Osteoblast (primary cell): ENCODE results near the gene HMGXB3. TPM values are rescaled to one million over a fixed set of nuclear protein-coding genes. Genes with fewer than 3 reads are reported as not detected.

ENCODE experiments used
- DNase-seq: peaks from one replicate; pipeline ENCODE4 v3.0.0; 2011; ENCODE audit warnings: low spot score, mixed read lengths; ENCODE audit not compliant: insufficient read length; ENCODE audit errors: missing footprints
- H2AFZ ChIP-seq: 2 replicates; pipeline ENCODE4 v1.6.0; 2011; ENCODE audit warnings: mild to moderate bottlenecking, low read length
- H3K27ac ChIP-seq: 2 replicates; pipeline ENCODE4 v1.5.1; 2011; ENCODE audit warnings: mild to moderate bottlenecking, low read depth, low read length, moderate library complexity
- H3K27me3 ChIP-seq: 2 replicates; pipeline ENCODE4 v1.6.0; 2012; ENCODE audit warnings: mild to moderate bottlenecking, control low read depth, inconsistent platforms, low read length, moderate library complexity; ENCODE audit not compliant: insufficient read depth
- H3K36me3 ChIP-seq: 2 replicates; pipeline ENCODE4 v1.5.1; 2011; ENCODE audit warnings: mild to moderate bottlenecking, low read length, control low read depth, moderate library complexity; ENCODE audit not compliant: insufficient read depth
- H3K4me1 ChIP-seq: 2 replicates; pipeline ENCODE4 v1.5.1; 2011; ENCODE audit warnings: mild to moderate bottlenecking, low read length, control low read depth, moderate library complexity; ENCODE audit not compliant: insufficient read depth
- H3K4me2 ChIP-seq: 2 replicates; pipeline ENCODE4 v1.6.0; 2011; ENCODE audit warnings: mild to moderate bottlenecking, low read length; ENCODE audit not compliant: insufficient read depth
- H3K4me3 ChIP-seq: fragments of 200-600 bp; sonication (generic); 3 replicates; pipeline ENCODE4 v1.5.1; 2012; ENCODE audit warnings: mild to moderate bottlenecking, low read length, inconsistent platforms; ENCODE audit not compliant: insufficient read depth
- H3K79me2 ChIP-seq: 2 replicates; pipeline ENCODE4 v1.6.0; 2012; ENCODE audit warnings: mild to moderate bottlenecking, low read length, control low read depth, inconsistent platforms; ENCODE audit not compliant: insufficient read depth
- H3K9me3 ChIP-seq: 2 replicates; pipeline ENCODE4 v1.5.1; 2011; ENCODE audit warnings: low read depth, low read length, control low read depth
- H4K20me1 ChIP-seq: 2 replicates; pipeline ENCODE4 v1.6.0; 2012; ENCODE audit warnings: mild to moderate bottlenecking, low read length, control low read depth; ENCODE audit not compliant: insufficient read depth
- CTCF ChIP-seq: IDR thresholded peaks from 2 replicates; pipeline ENCODE4 v1.5.1; 2011; ENCODE audit warnings: mild to moderate bottlenecking, low read depth, low read length, moderate library complexity; ENCODE audit errors: extremely low read depth
- total RNA-seq: library from RNA; depleted of rRNA; stranded (reverse); fragments of >200 nt; gene quantifications from 2 replicates; pipeline ENCODE4 v1.2.3, GENCODE V29; 2012

Gene HMGXB3
- total RNA-seq, 1 donor, result 54.3 TPM

GRCh38 chr5:150057996-150058395 is 57.5 kb downstream of the HMGXB3 start:
- H3K4me3 ChIP-seq, result no peak overlapping the region
- no peak for DNase-seq
- peak overlapping the region; percentile 78 for H3K27ac ChIP-seq
- peaks cover 25% of the 10 kb centered on the region for H3K4me1 ChIP-seq
- peaks cover 2% of the 10 kb centered on the region for H3K79me2 ChIP-seq
- no peak for TF ChIP-seq CTCF
- H4K20me1 ChIP-seq, result no peaks in the 10 kb centered on the region
- H3K27me3 ChIP-seq, result no peaks in the 10 kb centered on the region
- no peak overlapping the region for H2AFZ ChIP-seq
- no peaks in the 10 kb centered on the region for H3K9me3 ChIP-seq
- H3K4me2 ChIP-seq, result no peak overlapping the region
- H3K36me3 ChIP-seq, result peaks cover 24% of the 10 kb centered on the region

- Histone ChIP-seq H3K4me1 (peaks cover 19% of the 10 kb centered on the region), H3K4me3 (no peak overlapping the region), H3K79me2 (peaks cover 2% of the 10 kb centered on the region), H2AFZ (peak overlapping the region; percentile 48), H3K36me3 (peaks cover 22% of the 10 kb centered on the region), H3K27ac (peak overlapping the region; percentile 78), H3K9me3 (no peaks in the 10 kb centered on the region), H4K20me1 (no peaks in the 10 kb centered on the region), H3K27me3 (no peaks in the 10 kb centered on the region), H3K4me2 (peak overlapping the region; percentile 5)
- no peak for TF ChIP-seq CTCF
- peak; percentile 93 for DNase-seq
Observed at GRCh38 chr5:150058480-150059126, 58.1 kb downstream of the HMGXB3 start.

- TF ChIP-seq CTCF, result no peak
- H3K27me3 ChIP-seq, result no peaks in the 10 kb centered on the region
- H3K4me1 ChIP-seq, result peaks cover 19% of the 10 kb centered on the region
- no peaks in the 10 kb centered on the region for H3K9me3 ChIP-seq
- no peaks in the 10 kb centered on the region for H3K79me2 ChIP-seq
- peak; percentile 58 for DNase-seq
- no peaks in the 10 kb centered on the region for H4K20me1 ChIP-seq
- no peak overlapping the region for H3K4me3 ChIP-seq
- no peak overlapping the region for H3K27ac ChIP-seq
- H3K36me3 ChIP-seq, result peaks cover 12% of the 10 kb centered on the region
- no peak overlapping the region for H2AFZ ChIP-seq
- H3K4me2 ChIP-seq, result no peak overlapping the region
Observed at GRCh38 chr5:150059623-150060022, 59.1 kb downstream of the HMGXB3 start.

GRCh38 chr5:150060471-150060870 is 59.9 kb downstream of the HMGXB3 start:
- Histone ChIP-seq H3K9me3 (no peaks in the 10 kb centered on the region), H3K4me3 (no peak overlapping the region), H3K27me3 (no peaks in the 10 kb centered on the region), H3K79me2 (no peaks in the 10 kb centered on the region), H3K4me2 (no peak overlapping the region), H3K27ac (no peak overlapping the region), H3K4me1 (peaks cover 28% of the 10 kb centered on the region), H3K36me3 (peaks cover 4% of the 10 kb centered on the region), H4K20me1 (no peaks in the 10 kb centered on the region), H2AFZ (no peak overlapping the region)
- DNase-seq, result peak; percentile 60
- no peak for TF ChIP-seq CTCF
